Mesendoderm (in vitro differentiated cells): ENCODE measurements around the gene SHMT2.

Source experiments
- DNase-seq: peaks from one replicate; pipeline ENCODE4 v3.0.0; 2013
- H2AK5ac ChIP-seq: 2 replicates; pipeline ENCODE4 v1.6.1; 2013; ENCODE audit warnings: low read length, inconsistent platforms
- H2BK120ac ChIP-seq: 2 replicates; pipeline ENCODE4 v1.6.1; 2013; ENCODE audit warnings: low read depth, mild to moderate bottlenecking, low read length, moderate library complexity, mixed read lengths
- H2BK15ac ChIP-seq: replicated peaks from 2 replicates; pipeline ENCODE4 v1.6.1; 2013; ENCODE audit warnings: low read depth, mild to moderate bottlenecking, moderate library complexity
- H2BK5ac ChIP-seq: 2 replicates; pipeline ENCODE4 v1.6.1; 2013; ENCODE audit warnings: low read length, inconsistent platforms
- H3K18ac ChIP-seq: 2 replicates; pipeline ENCODE4 v1.6.1; 2013; ENCODE audit warnings: mild to moderate bottlenecking, low read length, mixed read lengths
- H3K23ac ChIP-seq: one replicate; pipeline ENCODE4 v1.6.1; 2013; ENCODE audit warnings: low read length
- H3K27ac ChIP-seq: 2 replicates; pipeline ENCODE4 v1.5.1; 2013; ENCODE audit warnings: low read depth, mild to moderate bottlenecking, inconsistent platforms, low read length, moderate library complexity
- H3K27me3 ChIP-seq: 2 replicates; pipeline ENCODE4 v1.6.1; 2013; ENCODE audit warnings: low read length, control low read depth, mild to moderate bottlenecking, inconsistent platforms; ENCODE audit not compliant: insufficient read depth, poor library complexity
- H3K36me3 ChIP-seq: 2 replicates; pipeline ENCODE4 v1.6.1; 2013; ENCODE audit warnings: low read length, inconsistent platforms; ENCODE audit not compliant: control insufficient read depth, insufficient read depth
- H3K4ac ChIP-seq: one replicate; pipeline ENCODE4 v1.6.1; 2013; ENCODE audit warnings: low read depth, mild to moderate bottlenecking, low read length, moderate library complexity
- H3K4me1 ChIP-seq: 2 replicates; pipeline ENCODE4 v1.6.1; 2013; ENCODE audit warnings: low read depth, low read length, inconsistent platforms; ENCODE audit not compliant: control insufficient read depth
- H3K4me2 ChIP-seq: 2 replicates; pipeline ENCODE4 v1.6.1; 2013; ENCODE audit warnings: low read length
- H3K4me3 ChIP-seq: 2 replicates; pipeline ENCODE4 v1.5.1; 2013; ENCODE audit warnings: mild to moderate bottlenecking, low read length
- H3K56ac ChIP-seq: one replicate; pipeline ENCODE4 v1.6.1; 2013; ENCODE audit warnings: low read length
- H3K79me1 ChIP-seq: 2 replicates; pipeline ENCODE4 v1.6.1; 2013; ENCODE audit warnings: low read length, inconsistent platforms
- H3K79me2 ChIP-seq: 2 replicates; pipeline ENCODE4 v1.6.1; 2013; ENCODE audit warnings: mild to moderate bottlenecking, low read length; ENCODE audit not compliant: control insufficient read depth, insufficient read depth
- H3K9ac ChIP-seq: 2 replicates; pipeline ENCODE4 v1.6.1; 2013; ENCODE audit warnings: low read length, inconsistent platforms
- H4K5ac ChIP-seq: one replicate; pipeline ENCODE4 v1.6.1; 2013; ENCODE audit warnings: low read length
- H4K8ac ChIP-seq: one replicate; pipeline ENCODE4 v1.6.1; 2013; ENCODE audit warnings: low read depth, mild to moderate bottlenecking, control low read depth, low read length, moderate library complexity
- WGBS: extraction: QIAGEN DNeasy Blood & Tissue Kit; methylation state at CpG from one replicate; pipeline ENCODE4 v1.1.7; 2013; ENCODE audit warnings: low lambda C conversion rate, missing lambda C conversion rate; ENCODE audit not compliant: insufficient coverage; ENCODE audit errors: extremely low coverage; 5-methylcytosine and 5-hydroxymethylcytosine counted together

The SHMT2 gene

GRCh38 chr12:57219993-57220754 is 9.3 kb upstream of the SHMT2 start:
- Histone ChIP-seq H4K5ac (no peak overlapping the region), H3K79me1 (no peaks in the 10 kb centered on the region), H3K18ac (no peak overlapping the region), H3K79me2 (no peaks in the 10 kb centered on the region), H3K56ac (peak overlapping the region; percentile 6), H3K27ac (no peak overlapping the region), H4K8ac (no peak overlapping the region), H3K4me3 (no peak overlapping the region), H2BK15ac (no peak overlapping the region), H2AK5ac (no peak overlapping the region), H3K4me1 (no peaks in the 10 kb centered on the region), H3K4me2 (no peak overlapping the region), H2BK5ac (no peak overlapping the region), H3K36me3 (no peaks in the 10 kb centered on the region), H3K4ac (no peak overlapping the region), H2BK120ac (no peak overlapping the region), H3K9ac (no peak overlapping the region), H3K23ac (no peak overlapping the region), H3K27me3 (peaks cover 81% of the 10 kb centered on the region)
- no CpG with 5 or more reads among the region's 38 CpGs for WGBS
- no peak for DNase-seq

GRCh38 chr12:57220770-57221168 is 8.7 kb upstream of the SHMT2 start:
- Histone ChIP-seq H3K27ac (no peak overlapping the region), H3K4me3 (no peak overlapping the region)

GRCh38 chr12:57221169-57221917 is 8.2 kb upstream of the SHMT2 start:
- no CpG with 5 or more reads among the region's 24 CpGs for WGBS
- Histone ChIP-seq H3K4me2 (no peak overlapping the region), H3K36me3 (no peaks in the 10 kb centered on the region), H2BK15ac (no peak overlapping the region), H2BK5ac (no peak overlapping the region), H3K18ac (no peak overlapping the region), H3K79me1 (no peaks in the 10 kb centered on the region), H2BK120ac (no peak overlapping the region), H3K4ac (no peak overlapping the region), H3K27me3 (peaks cover 85% of the 10 kb centered on the region), H3K79me2 (no peaks in the 10 kb centered on the region), H3K56ac (no peak overlapping the region), H3K23ac (no peak overlapping the region), H3K4me3 (no peak overlapping the region), H4K8ac (no peak overlapping the region), H4K5ac (no peak overlapping the region), H3K4me1 (no peaks in the 10 kb centered on the region), H2AK5ac (no peak overlapping the region), H3K9ac (no peak overlapping the region), H3K27ac (no peak overlapping the region)
- no peak for DNase-seq

More at GRCh38 chr12:57220770-57221168, 8.7 kb upstream of the SHMT2 start:
- Histone ChIP-seq H4K5ac (no peak overlapping the region), H3K36me3 (no peaks in the 10 kb centered on the region), H3K4me1 (no peaks in the 10 kb centered on the region), H3K4ac (no peak overlapping the region), H2AK5ac (no peak overlapping the region), H4K8ac (no peak overlapping the region), H3K27me3 (peaks cover 82% of the 10 kb centered on the region), H2BK5ac (no peak overlapping the region), H2BK15ac (no peak overlapping the region), H2BK120ac (no peak overlapping the region), H3K56ac (no peak overlapping the region), H3K79me2 (no peaks in the 10 kb centered on the region), H3K4me2 (no peak overlapping the region), H3K18ac (no peak overlapping the region), H3K79me1 (no peaks in the 10 kb centered on the region), H3K23ac (no peak overlapping the region), H3K9ac (no peak overlapping the region)
- no CpG with 5 or more reads among the region's 1 CpG for WGBS
- DNase-seq, result no peak

DNA sequence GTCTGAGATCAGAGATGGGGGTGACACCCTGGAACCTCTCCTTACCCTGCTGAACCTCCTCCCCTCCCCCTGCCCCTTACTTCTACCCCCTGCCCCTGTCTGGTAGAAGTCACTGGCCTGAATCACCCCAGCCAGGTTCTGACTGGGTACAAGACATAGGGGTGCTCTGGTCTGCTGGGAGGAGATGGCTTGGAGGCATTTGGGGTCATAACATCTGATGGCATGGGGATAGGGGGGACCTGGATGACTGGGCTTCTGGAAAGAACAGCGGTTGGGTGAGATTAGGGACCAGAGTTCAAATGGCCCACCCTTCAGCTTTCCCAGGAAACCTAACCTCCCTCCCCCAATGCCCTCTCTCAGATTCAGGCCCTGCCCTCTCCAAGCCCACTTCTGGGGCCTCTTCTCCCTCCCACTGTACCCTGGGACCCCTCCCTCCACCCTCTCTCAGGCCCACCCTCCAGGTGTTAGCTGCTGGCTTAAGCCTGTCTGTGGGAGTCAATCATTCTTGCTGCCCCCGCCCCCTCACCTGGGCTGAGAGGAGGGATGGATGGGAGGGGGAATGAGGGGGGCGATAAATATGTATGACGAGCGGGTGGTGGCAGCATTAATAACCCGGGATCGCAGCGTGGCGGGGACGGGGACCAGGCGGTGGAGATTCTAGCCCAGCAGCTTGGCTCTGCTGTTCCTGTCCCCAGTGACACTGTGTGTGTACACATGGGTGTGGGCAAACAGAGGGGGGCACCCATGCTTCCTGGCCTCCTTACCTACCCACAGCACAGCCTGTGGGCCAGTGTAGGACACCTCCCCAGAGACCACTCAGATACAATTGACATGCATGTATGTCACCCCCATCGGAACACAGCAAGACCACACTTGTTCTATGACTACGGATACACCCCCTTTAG is 7.0 kb upstream of the SHMT2 start:
- H3K4ac ChIP-seq, result no peak overlapping the region
- no peak overlapping the region for H3K27ac ChIP-seq
- H3K4me1 ChIP-seq, result no peaks in the 10 kb centered on the region
- H3K23ac ChIP-seq, result no peak overlapping the region
- H3K79me1 ChIP-seq, result no peaks in the 10 kb centered on the region
- no peak overlapping the region for H3K4me2 ChIP-seq
- no peak overlapping the region for H2BK5ac ChIP-seq
- H3K79me2 ChIP-seq, result no peaks in the 10 kb centered on the region
- peaks cover 82% of the 10 kb centered on the region for H3K27me3 ChIP-seq
- WGBS, result no CpG with 5 or more reads among the region's 13 CpGs
- no peak overlapping the region for H4K8ac ChIP-seq
- no peak overlapping the region for H3K9ac ChIP-seq
- no peak overlapping the region for H2AK5ac ChIP-seq
- no peak for DNase-seq
- no peak overlapping the region for H2BK15ac ChIP-seq
- no peaks in the 10 kb centered on the region for H3K36me3 ChIP-seq
- no peak overlapping the region for H3K4me3 ChIP-seq
- no peak overlapping the region for H3K56ac ChIP-seq
- H3K18ac ChIP-seq, result no peak overlapping the region
- no peak overlapping the region for H2BK120ac ChIP-seq
- H4K5ac ChIP-seq, result no peak overlapping the region

DNA sequence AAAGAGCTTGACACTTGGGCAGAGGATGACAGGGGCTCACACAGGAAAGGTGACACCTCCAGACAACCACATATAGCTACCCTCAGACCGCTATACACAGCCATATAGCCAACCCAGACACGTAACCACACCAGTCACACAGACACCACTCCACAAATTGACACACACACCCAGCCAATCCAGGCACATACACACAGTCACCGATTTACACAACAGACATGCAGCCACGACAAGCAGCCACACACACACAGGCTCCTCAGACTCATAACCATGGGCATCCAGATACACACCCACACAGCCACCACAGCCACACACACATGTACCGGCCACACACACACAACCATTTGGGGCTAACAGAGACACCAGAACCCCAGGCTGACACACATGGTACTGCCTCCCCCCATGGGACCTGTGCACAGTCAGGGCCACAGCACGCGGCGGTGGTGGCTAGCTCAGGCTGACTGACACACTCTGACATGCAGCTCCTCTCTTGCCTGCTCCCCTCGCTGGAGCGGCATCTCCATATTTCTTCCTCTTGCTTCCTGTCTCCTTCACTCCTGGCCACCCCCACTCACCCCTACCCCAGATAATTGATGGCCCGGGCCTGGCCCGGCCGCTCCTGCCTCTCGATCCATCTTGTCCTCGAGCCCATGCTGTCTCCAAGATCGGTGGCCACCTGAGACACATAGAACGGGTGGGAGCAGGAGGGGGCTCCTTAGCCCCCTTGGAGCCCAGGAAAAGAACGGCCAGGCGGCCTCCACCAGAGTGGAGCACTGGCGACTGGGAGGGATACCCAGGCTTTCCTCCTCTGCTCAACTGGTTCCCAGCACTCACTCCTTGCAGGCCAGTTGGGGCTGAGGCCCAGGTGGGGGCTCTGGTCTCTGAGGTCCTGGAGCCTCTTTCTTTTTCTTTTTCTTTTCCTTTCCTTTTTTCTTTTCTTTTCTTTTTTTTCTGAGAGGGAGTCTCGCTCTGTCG is 6.0 kb upstream of the SHMT2 start:
- WGBS, result no CpG with 5 or more reads among the region's 22 CpGs
- no peak overlapping the region for H3K18ac ChIP-seq
- no peak overlapping the region for H2BK120ac ChIP-seq
- no peak overlapping the region for H2AK5ac ChIP-seq
- DNase-seq, result no peak
- H3K36me3 ChIP-seq, result no peaks in the 10 kb centered on the region
- H3K4ac ChIP-seq, result no peak overlapping the region
- no peak overlapping the region for H3K9ac ChIP-seq
- H3K79me1 ChIP-seq, result no peaks in the 10 kb centered on the region
- no peak overlapping the region for H3K56ac ChIP-seq
- H4K5ac ChIP-seq, result no peak overlapping the region
- H3K23ac ChIP-seq, result peak overlapping the region; percentile 29
- H2BK5ac ChIP-seq, result no peak overlapping the region
- no peak overlapping the region for H2BK15ac ChIP-seq
- H3K4me2 ChIP-seq, result no peak overlapping the region
- H3K4me1 ChIP-seq, result no peaks in the 10 kb centered on the region
- peaks cover 74% of the 10 kb centered on the region for H3K27me3 ChIP-seq
- H3K4me3 ChIP-seq, result no peak overlapping the region
- no peak overlapping the region for H4K8ac ChIP-seq
- H3K27ac ChIP-seq, result no peak overlapping the region
- H3K79me2 ChIP-seq, result no peaks in the 10 kb centered on the region
